GM19395 (cell line): ENCODE results near the gene TNIK.

Experiments used
- ATAC-seq: cut with Tn5 transposase; IDR thresholded peaks from one replicate; pipeline ENCODE4 v1.9.1; 2021; ENCODE audit warnings: mild to moderate bottlenecking, moderate library complexity; ENCODE audit not compliant: unreplicated experiment

TNIK gene

DNA sequence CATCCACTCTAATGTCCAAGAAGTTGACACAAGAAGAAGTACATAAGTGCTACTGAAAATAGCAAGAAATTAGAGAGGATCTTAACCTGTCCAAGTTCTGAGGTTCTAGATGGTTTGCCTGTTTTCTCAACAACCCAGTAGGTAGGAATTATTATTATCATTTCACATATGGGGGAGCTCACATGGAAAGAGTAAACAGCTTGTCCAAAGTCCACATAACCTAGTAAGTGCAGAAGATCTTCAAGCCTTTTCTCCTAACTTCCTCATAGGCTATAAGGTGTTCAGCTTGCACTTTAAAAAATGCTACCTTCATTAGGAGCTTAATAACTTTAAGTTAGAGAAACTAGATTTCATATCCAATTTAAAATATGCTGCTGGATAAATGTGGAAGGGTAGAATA is 436.6 kb downstream of the TNIK start:
- no peak for ATAC-seq

GRCh38 chr3:171021377-171021776 is 438.8 kb downstream of the TNIK start:
- ATAC-seq: no peak

DNA sequence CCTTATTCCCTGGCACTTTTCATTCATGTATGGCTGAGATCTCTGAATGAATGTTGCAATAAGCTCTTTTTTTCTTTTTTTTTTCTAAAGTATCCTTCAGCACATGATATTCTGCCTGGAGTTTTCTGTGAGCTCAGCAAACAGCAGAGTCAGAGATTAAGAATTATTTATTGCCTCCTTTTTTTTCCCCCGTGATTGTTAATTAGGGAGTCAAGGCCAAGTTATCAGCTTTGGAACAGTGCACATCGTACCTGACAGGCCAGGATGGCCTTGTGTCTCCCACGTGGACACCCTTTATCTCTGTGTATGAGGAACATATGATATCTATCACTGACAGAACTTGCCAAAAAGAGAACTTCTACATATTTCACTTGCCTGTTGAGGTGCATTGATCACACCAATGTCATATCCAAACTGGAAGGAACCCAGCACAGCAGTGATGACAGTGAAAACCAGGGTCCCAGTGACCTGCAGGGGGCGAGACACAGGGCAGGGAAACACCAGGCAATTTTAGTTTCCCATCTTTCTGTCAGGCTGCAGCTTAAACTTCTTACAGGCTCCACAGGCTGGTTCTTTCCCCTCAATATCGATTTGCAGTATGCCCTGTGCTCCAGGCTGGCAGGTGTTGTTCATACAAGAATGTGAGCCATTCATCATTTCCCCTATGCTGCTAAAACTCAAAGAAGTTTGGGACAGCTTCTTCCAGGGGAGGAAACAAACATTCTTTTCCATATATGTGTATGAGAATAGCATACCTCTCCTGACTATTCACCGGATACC is 441.9 kb downstream of the TNIK start:
- ATAC-seq: no peak

DNA sequence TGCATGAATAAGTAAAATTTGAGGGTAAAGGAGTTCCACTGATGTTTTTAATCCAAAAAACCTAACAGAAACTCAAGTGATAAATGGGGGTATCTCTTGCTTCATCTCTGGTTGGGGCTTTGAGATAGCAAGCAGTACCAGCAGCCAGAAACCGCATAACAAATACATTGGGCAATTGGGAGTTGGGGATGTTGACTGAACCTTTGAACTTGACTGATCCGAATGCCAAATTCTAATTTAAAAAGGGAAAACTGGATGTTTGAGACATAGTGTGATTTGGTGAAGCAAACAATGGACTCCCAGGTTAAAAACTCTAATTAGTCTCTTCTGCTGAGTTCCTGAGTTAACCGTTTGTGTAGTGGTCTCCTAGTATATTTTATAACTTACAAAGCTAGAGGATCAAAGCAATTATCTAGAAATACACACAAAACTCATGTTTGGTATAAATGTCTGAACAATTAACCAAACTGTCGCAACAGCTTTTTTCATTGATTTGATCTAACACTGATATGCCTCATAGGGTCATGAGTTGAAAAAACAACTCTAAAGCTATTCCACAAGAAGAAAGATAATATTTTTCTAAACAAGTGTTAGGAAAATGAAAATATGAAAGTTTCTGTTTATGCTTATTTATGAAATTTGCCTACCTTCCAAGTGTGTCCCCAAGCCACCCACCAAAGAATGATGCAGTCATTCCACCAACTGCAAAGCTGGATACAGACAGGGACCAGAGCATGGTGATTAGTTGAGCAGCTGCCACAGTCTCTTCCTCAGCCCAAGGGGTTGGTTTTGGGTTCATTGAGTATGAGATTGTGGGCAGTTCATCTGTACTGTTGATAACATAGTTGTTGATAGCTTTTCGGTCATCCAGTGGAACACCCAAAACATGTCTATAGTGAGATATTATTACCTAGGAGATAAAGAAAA is 446.1 kb downstream of the TNIK start:
- ATAC-seq: no peak

DNA sequence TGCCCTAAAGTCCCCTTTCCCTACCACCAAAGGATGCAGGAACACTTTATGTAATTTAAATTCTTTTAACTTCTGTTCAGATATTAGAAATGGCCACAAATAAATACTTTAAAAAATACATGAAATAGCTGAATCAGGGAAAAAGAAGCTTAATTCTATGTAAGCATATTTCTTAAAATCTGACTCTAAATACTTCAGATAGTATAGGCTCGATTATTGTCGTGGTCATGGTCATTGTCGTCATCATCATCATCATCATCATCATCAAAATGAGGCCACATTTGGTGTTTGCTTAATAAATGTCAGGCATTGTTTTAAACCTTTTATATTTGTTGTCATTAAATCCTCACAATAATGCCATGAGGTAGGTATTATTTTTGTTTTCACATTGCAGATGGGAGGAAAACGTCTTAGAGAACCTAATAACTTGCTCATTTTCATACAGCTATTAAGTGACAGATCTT is 448.3 kb downstream of the TNIK start:
- no peak for ATAC-seq
